K562 (cell line): Measurements from ENCODE around the gene SAMD11. TPM values are rescaled to one million over a fixed set of nuclear protein-coding genes. Genes with fewer than 3 reads are reported as not detected.

Experiments used
- CBFA2T2 ChIP-seq: fragments of 450-650 bp; conservative IDR thresholded peaks from 2 replicates; pipeline ENCODE4 v1.6.1; 2017; ENCODE audit warnings: mild to moderate bottlenecking
- EGR1 ChIP-seq: fragments of 450-650 bp; conservative IDR thresholded peaks from 2 replicates; pipeline ENCODE4 v1.6.1; 2017; ENCODE audit warnings: mild to moderate bottlenecking
- HCFC1 ChIP-seq: IDR thresholded peaks from 2 replicates; pipeline ENCODE4 v1.6.1; 2012; ENCODE audit warnings: low read depth, low read length, improper control_type of control experiment
- HDAC8 ChIP-seq: fragments of 450-650 bp; IDR thresholded peaks from 2 replicates; pipeline ENCODE4 v1.6.1; 2016; ENCODE audit warnings: mild to moderate bottlenecking, missing genetic modification characterization, moderate library complexity, missing compliant biosample characterization
- ZBTB17 ChIP-seq: fragments of 450-650 bp; formaldehyde crosslinking; IDR thresholded peaks from 2 replicates; pipeline ENCODE4 v1.4.0; 2020; ENCODE audit warnings: mild to moderate bottlenecking
- ZKSCAN3 ChIP-seq: fragments of 250-450 bp; sonication (Bioruptor Pico); IDR thresholded peaks from 2 replicates; pipeline ENCODE4 v1.4.0; 2020
- ZNF212 ChIP-seq: fragments of 450-650 bp; formaldehyde crosslinking; IDR thresholded peaks from 2 replicates; pipeline ENCODE4 v1.4.0; 2020; ENCODE audit warnings: mild to moderate bottlenecking
- ZNF24 ChIP-seq: fragments of 450-650 bp; IDR thresholded peaks from 2 replicates; pipeline ENCODE4 v1.6.1; 2016
- ZNF263 ChIP-seq: sonication (generic); formaldehyde crosslinking; IDR thresholded peaks from 2 replicates; pipeline ENCODE4 v1.8.0; 2022; ENCODE audit warnings: mild to moderate bottlenecking, missing genetic modification reagents, borderline replicate concordance
- polyA plus RNA-seq, 8 experiments: library from polyadenylated mRNA; depleted of rRNA in 4 of 8; stranded (reverse) in 5 of 8; unstranded in 3 of 8; fragments of >200 nt; fragmentation: Nextera tagmentation in 2 of 8; fragmentation: Illumina TruSeq in 1 of 8; extraction: Ambion mirVana in 2 of 8; extraction: Trizol in 1 of 8; gene quantifications; 2 replicates each; pipeline versions ENCODE4 v1.2.1 to v1.2.3, GENCODE V29; 2011 to 2014; ENCODE audit warnings: inconsistent platforms in 1 of 8, missing spikeins in 1 of 8
- total RNA-seq, 7 experiments: library from RNA; depleted of rRNA in 6 of 7; stranded (reverse); fragments of >200 nt in 6 of 7; fragmentation: Illumina TruSeq in 2 of 7; extraction: Trizol in 2 of 7; gene quantifications; 2 replicates each; pipeline versions ENCODE4 v1.2.1 to v1.2.3, GENCODE V29; 2011 to 2021; ENCODE audit warnings: low replicate concordance in 1 of 7
- TF ChIP-seq, protein P1 (sequence below), 2 experiments: fragments of 450-650 bp; formaldehyde crosslinking in 1 of 2; IDR thresholded peaks; 2 replicates each; pipeline versions ENCODE4 v1.4.0 to v1.6.1; 2014 to 2020; ENCODE audit warnings: mild to moderate bottlenecking in 2 of 2, borderline replicate concordance in 1 of 2, low read depth in 1 of 2
- TF ChIP-seq, protein P2 (sequence below), 2 experiments: fragments of 450-650 bp; IDR thresholded peaks; 2 replicates each; pipeline ENCODE4 v1.6.1; 2018; ENCODE audit warnings: mild to moderate bottlenecking in 2 of 2, low read depth in 1 of 2; ENCODE audit not compliant: partially characterized antibody in 2 of 2
- TF ChIP-seq, protein P3 (sequence below): sonication (generic); formaldehyde crosslinking; IDR thresholded peaks from 2 replicates; pipeline ENCODE4 v1.8.1; 2023; ENCODE audit warnings: mild to moderate bottlenecking, missing genetic modification reagents

Gene SAMD11
- total and polyA plus RNA-seq, 9 of the 15 experiments (the other 6 are each of a cell fraction or from before 2014, with no cell fraction given): 0.07 to 0.82 (median 0.11) TPM; not detected in 2

DNA sequence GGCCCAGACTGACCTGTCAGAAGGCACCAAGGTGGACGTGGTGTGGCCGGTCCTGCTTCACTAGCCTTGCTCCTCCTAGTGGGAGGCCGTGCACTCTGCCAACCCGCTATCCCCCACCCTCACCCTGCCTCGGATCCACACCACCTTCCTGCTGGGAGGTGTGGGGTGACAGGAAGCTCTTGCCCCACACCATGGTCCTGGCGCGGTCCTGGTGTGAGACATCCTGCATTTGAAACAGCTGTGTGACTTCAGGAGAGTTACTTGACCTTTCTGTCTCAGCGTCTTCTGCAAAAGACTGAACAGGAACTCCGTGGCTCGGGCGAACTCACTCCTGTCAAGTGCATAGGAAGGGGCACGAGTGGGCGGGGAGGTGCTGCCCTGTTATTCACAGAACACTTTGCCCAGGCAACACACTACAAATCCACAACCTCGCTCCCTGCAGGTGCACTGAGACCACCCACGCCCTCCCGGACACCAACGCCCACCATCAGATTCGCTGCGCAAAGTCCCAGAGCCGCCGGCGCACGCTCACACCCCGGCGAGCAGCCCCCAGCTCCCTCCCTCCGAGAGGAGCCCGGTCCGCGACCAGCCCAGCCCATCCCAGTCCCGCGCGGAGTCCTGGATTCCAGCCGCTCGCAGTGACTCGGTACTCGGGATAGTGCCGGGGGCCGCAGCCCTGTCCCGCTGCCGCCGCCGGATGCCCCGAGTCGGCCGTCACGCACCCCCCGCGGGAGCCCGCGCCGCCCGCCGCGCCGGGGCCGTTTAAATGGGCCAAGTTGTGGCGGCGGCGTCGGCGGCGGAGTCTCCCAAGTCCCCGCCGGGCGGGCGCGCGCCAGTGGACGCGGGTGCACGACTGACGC lies at the start of gene SAMD11 (continued):
- TF ChIP-seq ZKSCAN3 (no peak), CBFA2T2 (no peak), HCFC1 (peak; percentile 52), ZNF24 (peak; percentile 33; the same call in 1 of the 2 replicates), ZNF263 (CRISPR knock-in tag) (no peak), ZNF212 (no peak), HDAC8 (no peak), ZBTB17 (CRISPR knock-in tag) (peak; percentile 67; the same call in 1 of the 2 replicates), EGR1 (peak; percentile 84)
- TF ChIP-seq, protein P1, sequence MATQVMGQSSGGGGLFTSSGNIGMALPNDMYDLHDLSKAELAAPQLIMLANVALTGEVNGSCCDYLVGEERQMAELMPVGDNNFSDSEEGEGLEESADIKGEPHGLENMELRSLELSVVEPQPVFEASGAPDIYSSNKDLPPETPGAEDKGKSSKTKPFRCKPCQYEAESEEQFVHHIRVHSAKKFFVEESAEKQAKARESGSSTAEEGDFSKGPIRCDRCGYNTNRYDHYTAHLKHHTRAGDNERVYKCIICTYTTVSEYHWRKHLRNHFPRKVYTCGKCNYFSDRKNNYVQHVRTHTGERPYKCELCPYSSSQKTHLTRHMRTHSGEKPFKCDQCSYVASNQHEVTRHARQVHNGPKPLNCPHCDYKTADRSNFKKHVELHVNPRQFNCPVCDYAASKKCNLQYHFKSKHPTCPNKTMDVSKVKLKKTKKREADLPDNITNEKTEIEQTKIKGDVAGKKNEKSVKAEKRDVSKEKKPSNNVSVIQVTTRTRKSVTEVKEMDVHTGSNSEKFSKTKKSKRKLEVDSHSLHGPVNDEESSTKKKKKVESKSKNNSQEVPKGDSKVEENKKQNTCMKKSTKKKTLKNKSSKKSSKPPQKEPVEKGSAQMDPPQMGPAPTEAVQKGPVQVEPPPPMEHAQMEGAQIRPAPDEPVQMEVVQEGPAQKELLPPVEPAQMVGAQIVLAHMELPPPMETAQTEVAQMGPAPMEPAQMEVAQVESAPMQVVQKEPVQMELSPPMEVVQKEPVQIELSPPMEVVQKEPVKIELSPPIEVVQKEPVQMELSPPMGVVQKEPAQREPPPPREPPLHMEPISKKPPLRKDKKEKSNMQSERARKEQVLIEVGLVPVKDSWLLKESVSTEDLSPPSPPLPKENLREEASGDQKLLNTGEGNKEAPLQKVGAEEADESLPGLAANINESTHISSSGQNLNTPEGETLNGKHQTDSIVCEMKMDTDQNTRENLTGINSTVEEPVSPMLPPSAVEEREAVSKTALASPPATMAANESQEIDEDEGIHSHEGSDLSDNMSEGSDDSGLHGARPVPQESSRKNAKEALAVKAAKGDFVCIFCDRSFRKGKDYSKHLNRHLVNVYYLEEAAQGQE (IDR thresholded peaks at IDR 0.05; ENCODE audit: borderline replicate concordance): no peak
- TF ChIP-seq, protein P1 (CRISPR knock-in tag; IDR thresholded peaks at IDR 0.05; ENCODE audit: low read depth): 0 out of 2 replicates have a peak, but pooled peaks have one; percentile 39
- TF ChIP-seq, protein P2, sequence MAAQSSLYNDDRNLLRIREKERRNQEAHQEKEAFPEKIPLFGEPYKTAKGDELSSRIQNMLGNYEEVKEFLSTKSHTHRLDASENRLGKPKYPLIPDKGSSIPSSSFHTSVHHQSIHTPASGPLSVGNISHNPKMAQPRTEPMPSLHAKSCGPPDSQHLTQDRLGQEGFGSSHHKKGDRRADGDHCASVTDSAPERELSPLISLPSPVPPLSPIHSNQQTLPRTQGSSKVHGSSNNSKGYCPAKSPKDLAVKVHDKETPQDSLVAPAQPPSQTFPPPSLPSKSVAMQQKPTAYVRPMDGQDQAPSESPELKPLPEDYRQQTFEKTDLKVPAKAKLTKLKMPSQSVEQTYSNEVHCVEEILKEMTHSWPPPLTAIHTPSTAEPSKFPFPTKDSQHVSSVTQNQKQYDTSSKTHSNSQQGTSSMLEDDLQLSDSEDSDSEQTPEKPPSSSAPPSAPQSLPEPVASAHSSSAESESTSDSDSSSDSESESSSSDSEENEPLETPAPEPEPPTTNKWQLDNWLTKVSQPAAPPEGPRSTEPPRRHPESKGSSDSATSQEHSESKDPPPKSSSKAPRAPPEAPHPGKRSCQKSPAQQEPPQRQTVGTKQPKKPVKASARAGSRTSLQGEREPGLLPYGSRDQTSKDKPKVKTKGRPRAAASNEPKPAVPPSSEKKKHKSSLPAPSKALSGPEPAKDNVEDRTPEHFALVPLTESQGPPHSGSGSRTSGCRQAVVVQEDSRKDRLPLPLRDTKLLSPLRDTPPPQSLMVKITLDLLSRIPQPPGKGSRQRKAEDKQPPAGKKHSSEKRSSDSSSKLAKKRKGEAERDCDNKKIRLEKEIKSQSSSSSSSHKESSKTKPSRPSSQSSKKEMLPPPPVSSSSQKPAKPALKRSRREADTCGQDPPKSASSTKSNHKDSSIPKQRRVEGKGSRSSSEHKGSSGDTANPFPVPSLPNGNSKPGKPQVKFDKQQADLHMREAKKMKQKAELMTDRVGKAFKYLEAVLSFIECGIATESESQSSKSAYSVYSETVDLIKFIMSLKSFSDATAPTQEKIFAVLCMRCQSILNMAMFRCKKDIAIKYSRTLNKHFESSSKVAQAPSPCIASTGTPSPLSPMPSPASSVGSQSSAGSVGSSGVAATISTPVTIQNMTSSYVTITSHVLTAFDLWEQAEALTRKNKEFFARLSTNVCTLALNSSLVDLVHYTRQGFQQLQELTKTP (IDR thresholded peaks at IDR 0.05; ENCODE audit: low read depth in 1 of 2, partially characterized antibody in 2 of 2): no peak
- TF ChIP-seq, protein P3, sequence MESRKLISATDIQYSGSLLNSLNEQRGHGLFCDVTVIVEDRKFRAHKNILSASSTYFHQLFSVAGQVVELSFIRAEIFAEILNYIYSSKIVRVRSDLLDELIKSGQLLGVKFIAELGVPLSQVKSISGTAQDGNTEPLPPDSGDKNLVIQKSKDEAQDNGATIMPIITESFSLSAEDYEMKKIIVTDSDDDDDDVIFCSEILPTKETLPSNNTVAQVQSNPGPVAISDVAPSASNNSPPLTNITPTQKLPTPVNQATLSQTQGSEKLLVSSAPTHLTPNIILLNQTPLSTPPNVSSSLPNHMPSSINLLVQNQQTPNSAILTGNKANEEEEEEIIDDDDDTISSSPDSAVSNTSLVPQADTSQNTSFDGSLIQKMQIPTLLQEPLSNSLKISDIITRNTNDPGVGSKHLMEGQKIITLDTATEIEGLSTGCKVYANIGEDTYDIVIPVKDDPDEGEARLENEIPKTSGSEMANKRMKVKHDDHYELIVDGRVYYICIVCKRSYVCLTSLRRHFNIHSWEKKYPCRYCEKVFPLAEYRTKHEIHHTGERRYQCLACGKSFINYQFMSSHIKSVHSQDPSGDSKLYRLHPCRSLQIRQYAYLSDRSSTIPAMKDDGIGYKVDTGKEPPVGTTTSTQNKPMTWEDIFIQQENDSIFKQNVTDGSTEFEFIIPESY (CRISPR knock-in tag): peak; percentile 76; the same call in 1 of the 2 replicates
